ENCODE data around the gene DYNC1I1.

Gene DYNC1I1

GRCh38 chr7:96004578-96004977 is 232.2 kb downstream of the DYNC1I1 start:
- Histone ChIP-seq H3K9me3 (replicated peaks in 1 of 2; ENCODE audit: control insufficient read depth in 2 of 2, insufficient read depth in 1 of 2, low read depth in 1 of 2, low read length in 2 of 2) (no peaks in the 10 kb centered on the region), H3K36me3 (replicated peaks in 1 of 2; ENCODE audit: control insufficient read depth in 2 of 2, insufficient read depth in 2 of 2, low read length in 2 of 2) (no peaks in the 10 kb centered on the region), H4K8ac (ENCODE audit: low read depth, low read length) (no peak overlapping the region), H3K79me1 (ENCODE audit: low read depth, low read length) (no peaks in the 10 kb centered on the region), H4K91ac (ENCODE audit: low read depth, low read length, poor library complexity) (no peak overlapping the region), H3K14ac (ENCODE audit: low read length) (no peak overlapping the region), H2AFZ (ENCODE audit: low read length) (no peak overlapping the region), H3K4me1 (ENCODE audit: control insufficient read depth in 2 of 2, insufficient read depth in 1 of 2, low read depth in 1 of 2, low read length in 2 of 2) (no peaks in the 10 kb centered on the region), H3K4me2 (ENCODE audit: insufficient read depth, low read length, poor library complexity, severe bottlenecking) (no peak overlapping the region), H3K4me3 (ENCODE audit: low read length in 2 of 2) (no peak overlapping the region), H2BK15ac (ENCODE audit: low read length) (no peak overlapping the region), H3K4ac (ENCODE audit: low read length) (no peak overlapping the region), H2BK120ac (ENCODE audit: low read depth, low read length) (no peak overlapping the region), H2BK12ac (ENCODE audit: low read length) (no peak overlapping the region), H3K23ac (ENCODE audit: low read depth, low read length, poor library complexity) (no peak overlapping the region), H3K27ac (replicated peaks; ENCODE audit: low read length) (no peak overlapping the region), H3K18ac (ENCODE audit: low read length) (no peak overlapping the region), H2BK5ac (ENCODE audit: low read length) (no peak overlapping the region), H2AK5ac (ENCODE audit: low read depth, low read length) (no peak overlapping the region), H3K27me3 (ENCODE audit: control insufficient read depth in 3 of 3, insufficient read depth in 3 of 3, low read depth in 1 of 3, low read length in 3 of 3) (peaks cover 0 to 7% (median 0%) of the 10 kb centered on the region in 3 experiments), H3K9ac (ENCODE audit: low read depth, low read length, poor library complexity) (no peak overlapping the region)
- DNase-seq (ENCODE audit: low spot score) = no peak

- Histone ChIP-seq H4K8ac (ENCODE audit: low read depth, low read length) (no peak overlapping the region), H2BK5ac (ENCODE audit: low read length) (no peak overlapping the region), H3K14ac (ENCODE audit: low read length) (no peak overlapping the region), H2AK5ac (ENCODE audit: low read depth, low read length) (no peak overlapping the region), H3K18ac (ENCODE audit: low read length) (no peak overlapping the region), H3K4me3 (ENCODE audit: low read length in 2 of 2) (no peak overlapping the region), H2BK12ac (ENCODE audit: low read length) (no peak overlapping the region), H3K36me3 (replicated peaks in 1 of 2; ENCODE audit: control insufficient read depth in 2 of 2, insufficient read depth in 2 of 2, low read length in 2 of 2) (no peaks in the 10 kb centered on the region), H3K4ac (ENCODE audit: low read length) (no peak overlapping the region), H2AFZ (ENCODE audit: low read length) (no peak overlapping the region), H3K9ac (ENCODE audit: low read depth, low read length, poor library complexity) (no peak overlapping the region), H4K91ac (ENCODE audit: low read depth, low read length, poor library complexity) (no peak overlapping the region), H3K27ac (replicated peaks; ENCODE audit: low read length) (no peak overlapping the region), H3K79me1 (ENCODE audit: low read depth, low read length) (no peaks in the 10 kb centered on the region), H3K27me3 (ENCODE audit: control insufficient read depth in 3 of 3, insufficient read depth in 3 of 3, low read depth in 1 of 3, low read length in 3 of 3) (peaks cover 0 to 7% (median 0%) of the 10 kb centered on the region in 3 experiments), H3K4me2 (ENCODE audit: insufficient read depth, low read length, poor library complexity, severe bottlenecking) (no peak overlapping the region), H2BK15ac (ENCODE audit: low read length) (no peak overlapping the region), H2BK120ac (ENCODE audit: low read depth, low read length) (no peak overlapping the region), H3K23ac (ENCODE audit: low read depth, low read length, poor library complexity) (no peak overlapping the region), H3K4me1 (ENCODE audit: control insufficient read depth in 2 of 2, insufficient read depth in 1 of 2, low read depth in 1 of 2, low read length in 2 of 2) (no peaks in the 10 kb centered on the region), H3K9me3 (replicated peaks in 1 of 2; ENCODE audit: control insufficient read depth in 2 of 2, insufficient read depth in 1 of 2, low read depth in 1 of 2, low read length in 2 of 2) (no peaks in the 10 kb centered on the region)
- no CpG with 5 or more reads among the region's 5 CpGs for WGBS, 2 donors (ENCODE audit: extremely low coverage in 2 of 2, insufficient read length in 2 of 2, insufficient replicate concordance in 1 of 2)
- no peak for DNase-seq (ENCODE audit: low spot score)
Measured at GRCh38 chr7:96005271-96005670, 232.9 kb downstream of the DYNC1I1 start.

- Histone ChIP-seq H3K4ac (ENCODE audit: low read length) (no peak overlapping the region), H2BK15ac (ENCODE audit: low read length) (peak overlapping the region; percentile 72), H3K4me3 (ENCODE audit: low read length in 2 of 2) (no peak overlapping the region), H2AK5ac (ENCODE audit: low read depth, low read length) (no peak overlapping the region), H2BK120ac (ENCODE audit: low read depth, low read length) (no peak overlapping the region), H2BK5ac (ENCODE audit: low read length) (no peak overlapping the region), H4K8ac (ENCODE audit: low read depth, low read length) (no peak overlapping the region), H3K9me3 (replicated peaks in 1 of 2; ENCODE audit: control insufficient read depth in 2 of 2, insufficient read depth in 1 of 2, low read depth in 1 of 2, low read length in 2 of 2) (no peaks in the 10 kb centered on the region), H3K27ac (replicated peaks; ENCODE audit: low read length) (no peak overlapping the region), H2AFZ (ENCODE audit: low read length) (no peak overlapping the region), H3K4me2 (ENCODE audit: insufficient read depth, low read length, poor library complexity, severe bottlenecking) (no peak overlapping the region), H3K9ac (ENCODE audit: low read depth, low read length, poor library complexity) (no peak overlapping the region), H3K4me1 (ENCODE audit: control insufficient read depth in 2 of 2, insufficient read depth in 1 of 2, low read depth in 1 of 2, low read length in 2 of 2) (no peaks in the 10 kb centered on the region), H3K36me3 (replicated peaks in 1 of 2; ENCODE audit: control insufficient read depth in 2 of 2, insufficient read depth in 2 of 2, low read length in 2 of 2) (no peaks in the 10 kb centered on the region), H3K14ac (ENCODE audit: low read length) (no peak overlapping the region), H4K91ac (ENCODE audit: low read depth, low read length, poor library complexity) (no peak overlapping the region), H3K79me1 (ENCODE audit: low read depth, low read length) (no peaks in the 10 kb centered on the region), H3K18ac (ENCODE audit: low read length) (peak overlapping the region; percentile 52), H3K23ac (ENCODE audit: low read depth, low read length, poor library complexity) (peak overlapping the region; percentile 78), H2BK12ac (ENCODE audit: low read length) (no peak overlapping the region), H3K27me3 (ENCODE audit: control insufficient read depth in 3 of 3, insufficient read depth in 3 of 3, low read depth in 1 of 3, low read length in 3 of 3) (peaks cover 0 to 11% (median 0%) of the 10 kb centered on the region in 3 experiments)
- DNase-seq (ENCODE audit: low spot score) = no peak
- WGBS, 2 donors (ENCODE audit: extremely low coverage in 2 of 2, insufficient read length in 2 of 2, insufficient replicate concordance in 1 of 2) = no CpG with 5 or more reads among the region's 2 CpGs
Measured at GRCh38 chr7:96009148-96009547, 236.8 kb downstream of the DYNC1I1 start.

GRCh38 chr7:96013836-96014235 is 241.5 kb downstream of the DYNC1I1 start:
- no peaks in the 10 kb centered on the region for H3K9me3 ChIP-seq (replicated peaks in 1 of 2; ENCODE audit: control insufficient read depth in 2 of 2, insufficient read depth in 1 of 2, low read depth in 1 of 2, low read length in 2 of 2)

More at GRCh38 chr7:96013836-96014235, 241.5 kb downstream of the DYNC1I1 start:
- H3K27me3 ChIP-seq (ENCODE audit: control insufficient read depth in 3 of 3, insufficient read depth in 3 of 3, low read depth in 1 of 3, low read length in 3 of 3) = peaks cover 0 to 4% (median 0%) of the 10 kb centered on the region in 3 experiments
- no peak overlapping the region for H2BK12ac ChIP-seq (ENCODE audit: low read length)
- no peak overlapping the region for H2BK15ac ChIP-seq (ENCODE audit: low read length)
- H3K23ac ChIP-seq (ENCODE audit: low read depth, low read length, poor library complexity) = no peak overlapping the region
- H2BK120ac ChIP-seq (ENCODE audit: low read depth, low read length) = no peak overlapping the region
- H2BK5ac ChIP-seq (ENCODE audit: low read length) = no peak overlapping the region
- H3K14ac ChIP-seq (ENCODE audit: low read length) = no peak overlapping the region
- H4K91ac ChIP-seq (ENCODE audit: low read depth, low read length, poor library complexity) = no peak overlapping the region
- peak overlapping the region; percentile 31 for H2AFZ ChIP-seq (ENCODE audit: low read length)
- DNase-seq (ENCODE audit: low spot score) = no peak
- no peaks in the 10 kb centered on the region for H3K4me1 ChIP-seq (ENCODE audit: control insufficient read depth in 2 of 2, insufficient read depth in 1 of 2, low read depth in 1 of 2, low read length in 2 of 2)
- no peak overlapping the region for H3K4ac ChIP-seq (ENCODE audit: low read length)
- H3K27ac ChIP-seq (replicated peaks; ENCODE audit: low read length) = no peak overlapping the region
- H3K4me2 ChIP-seq (ENCODE audit: insufficient read depth, low read length, poor library complexity, severe bottlenecking) = no peak overlapping the region
- no peak overlapping the region for H4K8ac ChIP-seq (ENCODE audit: low read depth, low read length)
- H2AK5ac ChIP-seq (ENCODE audit: low read depth, low read length) = no peak overlapping the region
- no CpG with 5 or more reads among the region's 2 CpGs for WGBS, 2 donors (ENCODE audit: extremely low coverage in 2 of 2, insufficient read length in 2 of 2, insufficient replicate concordance in 1 of 2)
- no peaks in the 10 kb centered on the region for H3K79me1 ChIP-seq (ENCODE audit: low read depth, low read length)
- no peak overlapping the region for H3K9ac ChIP-seq (ENCODE audit: low read depth, low read length, poor library complexity)
- H3K4me3 ChIP-seq (ENCODE audit: low read length in 2 of 2) = no peak overlapping the region
- H3K18ac ChIP-seq (ENCODE audit: low read length) = no peak overlapping the region
- no peaks in the 10 kb centered on the region for H3K36me3 ChIP-seq (replicated peaks in 1 of 2; ENCODE audit: control insufficient read depth in 2 of 2, insufficient read depth in 2 of 2, low read length in 2 of 2)
